HepG2 (cell line): Measurements from ENCODE around the gene ISY1. TPM values are rescaled to one million over a fixed set of nuclear protein-coding genes. Genes with fewer than 3 reads are reported as not detected.

Experiments used
- CBFB ChIP-seq: sonication (generic); formaldehyde crosslinking; IDR thresholded peaks from 2 replicates; pipeline ENCODE4 v1.4.0; 2020; ENCODE audit warnings: missing genetic modification reagents
- DZIP1 ChIP-seq: sonication (generic); formaldehyde crosslinking; IDR thresholded peaks from 2 replicates; pipeline ENCODE4 v1.5.0; 2020; ENCODE audit warnings: mild to moderate bottlenecking, missing genetic modification reagents
- KIAA2018 ChIP-seq: sonication (generic); formaldehyde crosslinking; IDR thresholded peaks from 2 replicates; pipeline ENCODE4 v1.5.0; 2020; ENCODE audit warnings: mild to moderate bottlenecking, missing genetic modification reagents, borderline replicate concordance
- KMT2B ChIP-seq: IDR thresholded peaks from 2 replicates; pipeline ENCODE4 v1.6.1; 2016; ENCODE audit warnings: missing genetic modification reagents, missing compliant biosample characterization
- NCOA2 ChIP-seq: sonication (generic); formaldehyde crosslinking; IDR thresholded peaks from 2 replicates; pipeline ENCODE4 v1.8.0; 2022; ENCODE audit warnings: inconsistent platforms
- PHF21A ChIP-seq: sonication (generic); formaldehyde crosslinking; IDR thresholded peaks from 2 replicates; pipeline ENCODE4 v1.5.0; 2020; ENCODE audit warnings: mild to moderate bottlenecking, missing genetic modification reagents
- RAD51 ChIP-seq: fragments of 450-650 bp; IDR thresholded peaks from 2 replicates; pipeline ENCODE4 v1.6.1; 2016; ENCODE audit warnings: borderline replicate concordance
- RARG ChIP-seq: sonication (generic); formaldehyde crosslinking; IDR thresholded peaks from 2 replicates; pipeline ENCODE4 v1.4.0; 2020; ENCODE audit warnings: low read depth, mild to moderate bottlenecking, missing genetic modification reagents
- SRSF9 ChIP-seq: fragments of 200-400 bp; formaldehyde crosslinking; IDR thresholded peaks from 2 replicates; pipeline ENCODE4 v1.6.1; 2018; ENCODE audit warnings: borderline replicate concordance, mild to moderate bottlenecking, low read depth, low read length; ENCODE audit not compliant: insufficient read depth, poor library complexity, severe bottlenecking
- ZBTB42 ChIP-seq: sonication (generic); formaldehyde crosslinking; IDR thresholded peaks from 2 replicates; pipeline ENCODE4 v1.5.0; 2020; ENCODE audit warnings: mild to moderate bottlenecking, missing genetic modification reagents
- ZBTB43 ChIP-seq: sonication (generic); formaldehyde crosslinking; conservative IDR thresholded peaks from 2 replicates; pipeline ENCODE4 v1.4.0; 2020; ENCODE audit warnings: missing genetic modification reagents
- ZNF292 ChIP-seq: sonication (generic); formaldehyde crosslinking; IDR thresholded peaks from 2 replicates; pipeline ENCODE4 v1.8.1; 2022; ENCODE audit warnings: mild to moderate bottlenecking, low read depth, missing genetic modification reagents, borderline replicate concordance
- ZNF572 ChIP-seq: sonication (generic); formaldehyde crosslinking; IDR thresholded peaks from 2 replicates; pipeline ENCODE4 v1.5.1; 2020; ENCODE audit warnings: mild to moderate bottlenecking, missing genetic modification reagents
- ZNF740 ChIP-seq: sonication (generic); formaldehyde crosslinking; IDR thresholded peaks from 2 replicates; pipeline ENCODE4 v1.4.0; 2020; ENCODE audit warnings: missing genetic modification reagents
- ZNF839 ChIP-seq: sonication (generic); formaldehyde crosslinking; IDR thresholded peaks from 2 replicates; pipeline ENCODE4 v1.4.0; 2020; ENCODE audit warnings: missing genetic modification reagents, mild to moderate bottlenecking, borderline replicate concordance
- polyA plus RNA-seq, 8 experiments: library from polyadenylated mRNA; depleted of rRNA in 3 of 8; stranded (reverse) in 7 of 8; unstranded in 1 of 8; fragments of >200 nt; fragmentation: Illumina TruSeq in 4 of 8; extraction: Trizol in 4 of 8; gene quantifications; 2 replicates each; pipeline versions ENCODE4 v1.2.1 to v1.2.3, GENCODE V29; 2011 to 2016; ENCODE audit warnings: low read depth in 4 of 8, missing spikeins in 1 of 8, mixed read lengths in 1 of 8; ENCODE audit not compliant: insufficient read depth in 1 of 8
- total RNA-seq, 5 experiments: library from RNA; depleted of rRNA; stranded (reverse); fragments of >200 nt; fragmentation: Illumina TruSeq; extraction: Trizol; gene quantifications; 2 replicates each; pipeline ENCODE4 v1.2.3, GENCODE V29; 2016; ENCODE audit warnings: low read depth in 1 of 5

Gene ISY1
- total and polyA plus RNA-seq, 2 of the 13 experiments (the other 11 are each of a cell fraction or from before 2014, with no cell fraction given) = 21.0 to 39.1 TPM

GRCh38 chr3:129123314-129124060, 37.4 kb downstream of the ISY1 start (continued):
- TF ChIP-seq SRSF9 (no peak), RARG (CRISPR knock-in tag) (no peak), PHF21A (CRISPR knock-in tag) (peak; percentile 30; the same call in 1 of the 2 replicates), NCOA2 (CRISPR knock-in tag) (0 out of 2 replicates have a peak, but pooled peaks have one; percentile 38), KIAA2018 (CRISPR knock-in tag) (no peak), ZNF839 (CRISPR knock-in tag) (no peak), ZNF292 (peak; percentile 74), CBFB (CRISPR knock-in tag) (no peak), RAD51 (no peak), ZBTB43 (CRISPR knock-in tag) (no peak), DZIP1 (CRISPR knock-in tag) (no peak), ZBTB42 (no peak), ZNF572 (CRISPR knock-in tag) (no peak), KMT2B (no peak), ZNF740 (CRISPR knock-in tag) (no peak)
